ENCODE results near the gene PTGER1. TPM values are rescaled to one million over a fixed set of nuclear protein-coding genes. Genes with fewer than 3 reads are reported as not detected.

Gene PTGER1
- total RNA-seq, 1 donor from 2014 or later: 0.91 TPM

DNA sequence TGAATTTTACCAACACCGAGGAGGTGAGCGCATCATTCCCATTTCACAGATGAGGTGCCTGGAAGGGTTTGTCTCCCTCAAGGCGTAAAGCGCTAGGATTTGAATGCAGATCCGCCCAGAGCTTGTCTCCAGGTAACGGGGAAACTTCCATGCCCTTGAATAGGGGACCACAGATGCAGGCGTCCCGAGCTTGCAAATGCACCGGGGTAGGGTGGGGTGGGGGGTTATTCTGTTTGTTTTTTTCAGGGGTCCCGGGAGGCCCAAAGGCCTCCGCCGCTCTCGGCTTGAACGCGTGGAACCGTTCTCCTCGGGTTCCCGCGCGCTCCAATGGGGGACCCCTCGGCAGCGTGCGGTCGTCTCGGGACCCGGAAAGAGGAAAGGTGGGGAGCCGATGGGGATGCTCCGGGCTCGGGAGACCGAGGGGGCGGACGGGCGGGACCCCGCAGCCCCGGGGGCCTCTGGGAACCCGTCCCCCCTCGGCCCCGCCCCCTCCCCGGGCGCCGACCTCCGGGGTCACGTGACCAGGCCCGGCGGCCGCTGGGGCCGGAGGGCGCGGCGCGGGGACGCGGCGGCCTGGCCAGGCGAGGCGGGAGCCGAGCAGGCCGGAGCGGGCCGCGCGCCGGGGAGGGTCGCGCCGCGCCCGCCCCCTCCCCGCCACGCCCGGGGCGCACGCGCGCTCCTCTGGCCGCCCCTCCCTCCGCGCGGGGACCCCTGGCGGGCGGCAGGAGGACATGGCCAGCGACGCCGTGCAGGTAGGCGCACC is 42.2 kb downstream of the PTGER1 start, which contains the start of gene PKN1:
PKN1 (plus strand) TSS at position 516 of the 763 bp plus-strand sequence; CDS start at position 732, 216 bp downstream.
- Mint-ChIP-seq H3K9me3 (ENCODE audit: unreplicated experiment) (no peaks in the 10 kb centered on the region), H3K27ac (ENCODE audit: unreplicated experiment) (peak within 1 kb of the TSS; percentile 58), H3K36me3 (ENCODE audit: low read depth, unreplicated experiment) (peaks cover 1% of the 10 kb centered on the region), H3K27me3 (ENCODE audit: low read depth, unreplicated experiment) (peaks cover 10% of the 10 kb centered on the region), H3K4me1 (ENCODE audit: low read depth, unreplicated experiment) (peaks cover 2% of the 10 kb centered on the region), H3K4me3 (ENCODE audit: unreplicated experiment) (peak within 1 kb of the TSS; percentile 87)
- Histone ChIP-seq H3K4me3 (ENCODE audit: insufficient read depth, low read depth, low read length) (peak within 1 kb of the TSS; percentile 57), H3K27ac (ENCODE audit: low read depth, low read length) (no peak within 1 kb of the TSS), H3K9me3 (ENCODE audit: insufficient read depth, low read depth, low read length) (no peaks in the 10 kb centered on the region), H3K4me1 (ENCODE audit: insufficient read depth, low read length) (peaks cover 16% of the 10 kb centered on the region), H4K20me1 (ENCODE audit: insufficient read depth, low read length) (peaks cover 14% of the 10 kb centered on the region), H2AFZ (ENCODE audit: low read depth, low read length) (peak within 1 kb of the TSS; percentile 59), H3K9ac (ENCODE audit: low read length) (peak within 1 kb of the TSS; percentile 76), H3K4me2 (ENCODE audit: low read length) (peak within 1 kb of the TSS; percentile 82), H3K79me2 (ENCODE audit: insufficient read depth, low read length) (peaks cover 14% of the 10 kb centered on the region), H3K27me3 (ENCODE audit: insufficient read depth, low read length) (peaks cover 3% of the 10 kb centered on the region), H3K36me3 (ENCODE audit: insufficient read depth, low read length) (no peaks in the 10 kb centered on the region)
- FAIRE-seq (no peak), DNase-seq (ENCODE audit: low read depth) (no peak)
- TF ChIP-seq EZH2 (IDR thresholded peaks at IDR 0.05; ENCODE audit: insufficient read depth, low read length): no peak
- TF ChIP-seq, protein P1, sequence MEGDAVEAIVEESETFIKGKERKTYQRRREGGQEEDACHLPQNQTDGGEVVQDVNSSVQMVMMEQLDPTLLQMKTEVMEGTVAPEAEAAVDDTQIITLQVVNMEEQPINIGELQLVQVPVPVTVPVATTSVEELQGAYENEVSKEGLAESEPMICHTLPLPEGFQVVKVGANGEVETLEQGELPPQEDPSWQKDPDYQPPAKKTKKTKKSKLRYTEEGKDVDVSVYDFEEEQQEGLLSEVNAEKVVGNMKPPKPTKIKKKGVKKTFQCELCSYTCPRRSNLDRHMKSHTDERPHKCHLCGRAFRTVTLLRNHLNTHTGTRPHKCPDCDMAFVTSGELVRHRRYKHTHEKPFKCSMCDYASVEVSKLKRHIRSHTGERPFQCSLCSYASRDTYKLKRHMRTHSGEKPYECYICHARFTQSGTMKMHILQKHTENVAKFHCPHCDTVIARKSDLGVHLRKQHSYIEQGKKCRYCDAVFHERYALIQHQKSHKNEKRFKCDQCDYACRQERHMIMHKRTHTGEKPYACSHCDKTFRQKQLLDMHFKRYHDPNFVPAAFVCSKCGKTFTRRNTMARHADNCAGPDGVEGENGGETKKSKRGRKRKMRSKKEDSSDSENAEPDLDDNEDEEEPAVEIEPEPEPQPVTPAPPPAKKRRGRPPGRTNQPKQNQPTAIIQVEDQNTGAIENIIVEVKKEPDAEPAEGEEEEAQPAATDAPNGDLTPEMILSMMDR (IDR thresholded peaks at IDR 0.05; ENCODE audit: insufficient read depth, low read depth, low read length): no peak

DNA sequence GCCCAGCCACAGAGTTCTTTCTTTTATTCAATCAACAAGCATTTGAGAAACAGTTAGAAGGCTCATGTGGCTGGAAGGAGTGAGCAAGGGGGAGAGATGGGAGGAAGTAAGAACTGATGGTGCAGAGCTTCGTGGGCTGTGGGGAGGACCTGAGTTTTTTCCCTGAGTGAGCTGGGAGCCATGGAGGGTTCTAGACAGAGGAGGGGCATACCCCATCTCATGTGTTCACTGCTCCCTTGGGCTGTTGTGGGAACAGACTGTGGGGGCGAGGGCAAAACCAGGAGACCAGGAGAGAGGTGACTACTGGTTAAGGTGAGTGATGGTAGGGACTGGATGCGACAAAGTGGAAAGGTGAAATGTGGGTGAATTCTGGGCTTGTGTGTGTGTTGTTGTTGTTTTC is 44.4 kb downstream of the PTGER1 start:
- TF ChIP-seq EZH2 (IDR thresholded peaks at IDR 0.05; ENCODE audit: insufficient read depth, low read length): no peak
- TF ChIP-seq, protein P1 (IDR thresholded peaks at IDR 0.05; ENCODE audit: insufficient read depth, low read depth, low read length): no peak
- Histone ChIP-seq H3K4me1 (ENCODE audit: insufficient read depth, low read length) (peaks cover 16% of the 10 kb centered on the region), H3K27me3 (ENCODE audit: insufficient read depth, low read length) (peaks cover 3% of the 10 kb centered on the region), H3K36me3 (ENCODE audit: insufficient read depth, low read length) (no peaks in the 10 kb centered on the region), H3K4me2 (ENCODE audit: low read length) (no peak overlapping the region), H3K9ac (ENCODE audit: low read length) (no peak overlapping the region), H2AFZ (ENCODE audit: low read depth, low read length) (no peak overlapping the region), H3K9me3 (ENCODE audit: insufficient read depth, low read depth, low read length) (no peaks in the 10 kb centered on the region), H4K20me1 (ENCODE audit: insufficient read depth, low read length) (no peaks in the 10 kb centered on the region), H3K4me3 (ENCODE audit: insufficient read depth, low read depth, low read length) (no peak overlapping the region), H3K27ac (ENCODE audit: low read depth, low read length) (no peak overlapping the region), H3K79me2 (ENCODE audit: insufficient read depth, low read length) (peaks cover 8% of the 10 kb centered on the region)
- Mint-ChIP-seq H3K4me3 (ENCODE audit: unreplicated experiment) (peak overlapping the region; percentile 62), H3K27me3 (ENCODE audit: low read depth, unreplicated experiment) (peaks cover 15% of the 10 kb centered on the region), H3K27ac (ENCODE audit: unreplicated experiment) (no peak overlapping the region), H3K9me3 (ENCODE audit: unreplicated experiment) (no peaks in the 10 kb centered on the region), H3K4me1 (ENCODE audit: low read depth, unreplicated experiment) (peaks cover 2% of the 10 kb centered on the region), H3K36me3 (ENCODE audit: low read depth, unreplicated experiment) (peaks cover 1% of the 10 kb centered on the region)
- FAIRE-seq (no peak), DNase-seq (ENCODE audit: low read depth) (no peak)

DNA sequence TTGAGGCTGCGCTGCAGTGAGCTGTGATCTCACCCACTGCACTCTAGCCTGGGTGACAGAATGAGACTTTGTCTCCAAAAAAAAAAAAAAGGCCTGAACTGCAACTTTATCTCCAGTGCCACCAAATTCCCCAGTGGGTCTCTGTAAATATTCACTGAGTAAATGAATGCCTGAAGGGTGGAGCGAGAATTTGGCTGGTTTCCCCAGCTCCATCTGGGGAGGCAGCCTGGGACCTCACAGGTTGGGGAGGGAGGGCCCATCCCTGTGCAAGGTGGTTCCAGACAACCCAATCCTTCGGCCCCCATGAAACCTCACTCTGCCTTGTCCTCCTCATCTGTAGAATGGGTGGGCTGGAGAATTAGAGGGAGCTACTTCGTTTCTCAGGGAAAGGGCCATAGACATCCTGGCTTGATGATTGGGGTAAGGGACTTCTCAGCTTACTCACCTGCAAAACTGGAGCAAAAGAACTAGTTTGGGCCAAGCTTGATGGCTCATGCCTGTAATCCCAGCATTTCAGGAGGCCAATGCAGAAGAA is 46.2 kb downstream of the PTGER1 start:
- Histone ChIP-seq H2AFZ (ENCODE audit: low read depth, low read length) (no peak overlapping the region), H3K27ac (ENCODE audit: low read depth, low read length) (no peak overlapping the region), H3K4me1 (ENCODE audit: insufficient read depth, low read length) (peaks cover 2% of the 10 kb centered on the region), H3K4me2 (ENCODE audit: low read length) (no peak overlapping the region), H3K9me3 (ENCODE audit: insufficient read depth, low read depth, low read length) (no peaks in the 10 kb centered on the region), H3K9ac (ENCODE audit: low read length) (no peak overlapping the region), H3K79me2 (ENCODE audit: insufficient read depth, low read length) (no peaks in the 10 kb centered on the region), H3K27me3 (ENCODE audit: insufficient read depth, low read length) (peaks cover 3% of the 10 kb centered on the region), H3K36me3 (ENCODE audit: insufficient read depth, low read length) (no peaks in the 10 kb centered on the region), H3K4me3 (ENCODE audit: insufficient read depth, low read depth, low read length) (no peak overlapping the region), H4K20me1 (ENCODE audit: insufficient read depth, low read length) (no peaks in the 10 kb centered on the region)
- TF ChIP-seq, protein P1 (IDR thresholded peaks at IDR 0.05; ENCODE audit: insufficient read depth, low read depth, low read length): no peak
- no peak for TF ChIP-seq EZH2 (IDR thresholded peaks at IDR 0.05; ENCODE audit: insufficient read depth, low read length)
- Mint-ChIP-seq H3K27me3 (ENCODE audit: low read depth, unreplicated experiment) (peaks cover 15% of the 10 kb centered on the region), H3K27ac (ENCODE audit: unreplicated experiment) (no peak overlapping the region), H3K36me3 (ENCODE audit: low read depth, unreplicated experiment) (no peaks in the 10 kb centered on the region), H3K9me3 (ENCODE audit: unreplicated experiment) (no peaks in the 10 kb centered on the region), H3K4me3 (ENCODE audit: unreplicated experiment) (no peak overlapping the region), H3K4me1 (ENCODE audit: low read depth, unreplicated experiment) (no peaks in the 10 kb centered on the region)
- DNase-seq (ENCODE audit: low read depth) (no peak), FAIRE-seq (no peak)
